ENCODE data around the gene DLEC1. TPM values are rescaled to one million over a fixed set of nuclear protein-coding genes. Genes with fewer than 3 reads are reported as not detected.

DLEC1 gene
- total and polyA plus RNA-seq, 9 of the 15 experiments (the other 6 are each of a cell fraction or from before 2014, with no cell fraction given) = 0.07 to 0.08 TPM; not detected in 7

DNA sequence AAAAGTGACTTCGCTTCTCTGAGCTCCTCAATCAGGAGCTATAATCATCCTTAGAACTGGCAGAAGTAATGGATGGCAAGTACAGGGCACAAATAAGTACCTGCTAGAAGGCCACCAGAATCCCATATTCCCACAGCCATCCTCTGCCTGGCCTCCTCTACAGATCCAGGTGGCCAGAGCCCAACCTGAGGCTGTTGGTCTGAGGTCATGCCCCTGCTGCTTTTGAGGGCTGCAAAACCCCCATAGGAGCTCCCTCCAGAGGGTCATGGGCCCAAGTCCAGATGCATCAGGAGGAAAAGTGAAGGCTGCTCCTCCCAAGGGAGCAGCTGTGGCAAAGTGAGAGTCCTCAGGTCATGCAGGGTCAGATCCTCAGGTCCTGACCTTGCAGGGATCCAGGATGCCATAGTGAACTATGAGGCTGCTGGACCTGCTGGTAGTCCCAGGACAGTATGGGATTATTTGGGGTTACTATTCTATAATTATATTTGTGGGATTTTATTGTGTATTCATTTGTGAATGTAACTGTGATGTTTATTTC, 6.6 kb upstream of the DLEC1 start:
- ChIA-PET CTCF (ENCODE audit: low intra/inter-chr PET ratio) (no interaction called here), POLR2A (no interaction called here)
- Histone ChIP-seq H3K27ac (ENCODE audit: extremely low read depth, low read depth, low read length) (no peak overlapping the region), H3K4me1 (replicated peaks in 1 of 2; ENCODE audit: control insufficient read depth in 2 of 2, insufficient read depth in 2 of 2, low read length in 2 of 2) (peaks cover 8 to 23% of the 10 kb centered on the region in 2 experiments), H4K20me1 (replicated peaks; ENCODE audit: control insufficient read depth, insufficient read depth, low read length) (0 out of 2 replicates have a peak, but pooled peaks cover 6% of the 10 kb centered on the region), H3K4me2 (ENCODE audit: insufficient read depth, low read length) (no peak overlapping the region), H3K9me3 (replicated peaks; ENCODE audit: control insufficient read depth, insufficient read depth, low read depth, low read length) (no peaks in the 10 kb centered on the region), H2AFZ (ENCODE audit: low read depth, low read length) (no peak overlapping the region), H3K9me1 (ENCODE audit: control insufficient read depth, insufficient read depth, low read length) (no peaks in the 10 kb centered on the region), H3K79me2 (ENCODE audit: control insufficient read depth, insufficient read depth, low read length) (no peaks in the 10 kb centered on the region), H3K9ac (ENCODE audit: insufficient read depth in 1 of 2, low read depth in 2 of 2, low read length in 2 of 2) (no peak overlapping the region), H3K36me3 (ENCODE audit: control insufficient read depth, insufficient read depth, low read length) (no peaks in the 10 kb centered on the region), H3K4me3 (no peak overlapping the region), H3K27me3 (ENCODE audit: control insufficient read depth in 2 of 2, insufficient read depth in 2 of 2, low read length in 2 of 2) (peaks cover 0 to 41% of the 10 kb centered on the region in 2 experiments; a peak in 2 of 5 replicates)
- DNase-seq (ENCODE audit: extremely low read depth in 1 of 4, low spot score in 3 of 4) (no peak), ATAC-seq (no peak), FAIRE-seq (no peak)
- intact Hi-C loops (cut with micrococcal nuclease) = no loop called here
- in situ Hi-C loops (cut with MboI) = no loop called here
- no TSS peak for BruUV-seq (replicated peaks)
- 14% methylated on average over 1 of the region's 1 CpG for WGBS (ENCODE audit: insufficient coverage, low coverage, missing lambda C conversion rate)
- TF ChIP-seq ZNF717 (CRISPR knock-in tag; IDR thresholded peaks at IDR 0.05) (no peak), ARID2 (IDR thresholded peaks at IDR 0.05) (no peak), BCL6 (CRISPR knock-in tag; IDR thresholded peaks at IDR 0.05) (no peak), IRF9 (tag; IDR thresholded peaks at IDR 0.05) (no peak), ZNF707 (CRISPR knock-in tag; conservative IDR thresholded peaks at IDR 0.05) (no peak), CTBP1 (IDR thresholded peaks at IDR 0.05; ENCODE audit: borderline replicate concordance) (no peak), GABPB1 (CRISPR knock-in tag; IDR thresholded peaks at IDR 0.05) (no peak), HLTF (IDR thresholded peaks at IDR 0.05) (no peak), RREB1 (CRISPR knock-in tag; IDR thresholded peaks at IDR 0.05) (no peak), GTF2F1 (IDR thresholded peaks at IDR 0.05; ENCODE audit: low read depth, low read length) (no peak)
- TF ChIP-seq, protein P1, sequence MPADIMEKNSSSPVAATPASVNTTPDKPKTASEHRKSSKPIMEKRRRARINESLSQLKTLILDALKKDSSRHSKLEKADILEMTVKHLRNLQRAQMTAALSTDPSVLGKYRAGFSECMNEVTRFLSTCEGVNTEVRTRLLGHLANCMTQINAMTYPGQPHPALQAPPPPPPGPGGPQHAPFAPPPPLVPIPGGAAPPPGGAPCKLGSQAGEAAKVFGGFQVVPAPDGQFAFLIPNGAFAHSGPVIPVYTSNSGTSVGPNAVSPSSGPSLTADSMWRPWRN (IDR thresholded peaks at IDR 0.05; ENCODE audit: low read depth) = no peak
- TF ChIP-seq, protein P2, sequence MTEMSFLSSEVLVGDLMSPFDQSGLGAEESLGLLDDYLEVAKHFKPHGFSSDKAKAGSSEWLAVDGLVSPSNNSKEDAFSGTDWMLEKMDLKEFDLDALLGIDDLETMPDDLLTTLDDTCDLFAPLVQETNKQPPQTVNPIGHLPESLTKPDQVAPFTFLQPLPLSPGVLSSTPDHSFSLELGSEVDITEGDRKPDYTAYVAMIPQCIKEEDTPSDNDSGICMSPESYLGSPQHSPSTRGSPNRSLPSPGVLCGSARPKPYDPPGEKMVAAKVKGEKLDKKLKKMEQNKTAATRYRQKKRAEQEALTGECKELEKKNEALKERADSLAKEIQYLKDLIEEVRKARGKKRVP (CRISPR knock-in tag; IDR thresholded peaks at IDR 0.05) = no peak
- TF ChIP-seq, protein P3, sequence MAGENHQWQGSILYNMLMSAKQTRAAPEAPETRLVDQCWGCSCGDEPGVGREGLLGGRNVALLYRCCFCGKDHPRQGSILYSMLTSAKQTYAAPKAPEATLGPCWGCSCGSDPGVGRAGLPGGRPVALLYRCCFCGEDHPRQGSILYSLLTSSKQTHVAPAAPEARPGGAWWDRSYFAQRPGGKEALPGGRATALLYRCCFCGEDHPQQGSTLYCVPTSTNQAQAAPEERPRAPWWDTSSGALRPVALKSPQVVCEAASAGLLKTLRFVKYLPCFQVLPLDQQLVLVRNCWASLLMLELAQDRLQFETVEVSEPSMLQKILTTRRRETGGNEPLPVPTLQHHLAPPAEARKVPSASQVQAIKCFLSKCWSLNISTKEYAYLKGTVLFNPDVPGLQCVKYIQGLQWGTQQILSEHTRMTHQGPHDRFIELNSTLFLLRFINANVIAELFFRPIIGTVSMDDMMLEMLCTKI (IDR thresholded peaks at IDR 0.05; ENCODE audit: partially characterized antibody) = no peak
